Chondrocyte (in vitro differentiated cells): ENCODE measurements around the gene PLXNA4. TPM values are rescaled to one million over a fixed set of nuclear protein-coding genes. Genes with fewer than 3 reads are reported as not detected.

Source experiments
- DNase-seq: peaks from one replicate; pipeline ENCODE4 v3.0.0; 2021; ENCODE audit warnings: mixed read lengths, low spot score
- H3K27ac Mint-ChIP-seq: one replicate; pipeline ENCODE4 v1.8.0; 2021; ENCODE audit warnings: mild to moderate bottlenecking, moderate library complexity, mixed read lengths; ENCODE audit not compliant: unreplicated experiment
- H3K27me3 Mint-ChIP-seq: 2 replicates; pipeline ENCODE4 v1.8.0; 2021; ENCODE audit warnings: low read depth, mixed read lengths
- H3K36me3 Mint-ChIP-seq: 2 replicates; pipeline ENCODE4 v1.8.0; 2021; ENCODE audit warnings: low read depth, mixed read lengths
- H3K4me1 Mint-ChIP-seq: 2 replicates; pipeline ENCODE4 v1.8.0; 2021; ENCODE audit warnings: low read depth, mild to moderate bottlenecking, mixed read lengths
- H3K4me3 Mint-ChIP-seq: one replicate; pipeline ENCODE4 v1.8.0; 2021; ENCODE audit warnings: mild to moderate bottlenecking, moderate library complexity, mixed read lengths; ENCODE audit not compliant: unreplicated experiment
- H3K9me3 Mint-ChIP-seq: 2 replicates; pipeline ENCODE4 v1.8.0; 2021; ENCODE audit warnings: low read depth, mixed read lengths
- total RNA-seq: library from RNA; stranded (reverse); gene quantifications from 3 replicates; pipeline ENCODE4 v1.2.1, GENCODE V29; 2021
- TF ChIP-seq, protein P1 (sequence below): fragments of 200-600 bp; sonication (generic); IDR thresholded peaks from 2 replicates; pipeline ENCODE4 v1.5.0; 2021; ENCODE audit warnings: antibody characterized with exemption, mild to moderate bottlenecking, moderate library complexity

PLXNA4 gene
- total RNA-seq, 1 donor from 2014 or later = 11.3 TPM

DNA sequence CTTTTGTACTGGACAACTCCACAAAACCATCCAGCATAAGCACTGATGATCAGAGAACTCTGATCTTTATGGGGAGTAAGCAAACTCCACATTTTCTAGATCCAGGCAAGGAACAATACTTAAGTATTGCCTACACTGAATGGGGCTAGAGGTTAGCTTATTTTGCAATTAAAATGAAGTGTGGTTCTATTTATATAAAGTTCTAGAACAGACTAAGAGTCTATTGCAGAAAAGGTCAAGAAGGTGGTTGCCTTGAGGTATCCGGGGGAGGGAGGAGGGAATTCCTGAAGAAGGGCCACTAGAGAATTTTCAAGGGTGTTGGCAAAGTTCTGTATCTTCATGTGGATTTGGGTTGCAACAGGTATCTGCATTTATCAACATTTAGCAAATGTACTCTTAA lies 477.9 kb downstream of the PLXNA4 start:
- Mint-ChIP-seq H3K4me3 (no peak overlapping the region), H3K9me3 (no peaks in the 10 kb centered on the region), H3K27ac (no peak overlapping the region), H3K36me3 (no peaks in the 10 kb centered on the region), H3K4me1 (no peaks in the 10 kb centered on the region), H3K27me3 (peaks cover 14% of the 10 kb centered on the region)
- DNase-seq = no peak
- TF ChIP-seq, protein P1, sequence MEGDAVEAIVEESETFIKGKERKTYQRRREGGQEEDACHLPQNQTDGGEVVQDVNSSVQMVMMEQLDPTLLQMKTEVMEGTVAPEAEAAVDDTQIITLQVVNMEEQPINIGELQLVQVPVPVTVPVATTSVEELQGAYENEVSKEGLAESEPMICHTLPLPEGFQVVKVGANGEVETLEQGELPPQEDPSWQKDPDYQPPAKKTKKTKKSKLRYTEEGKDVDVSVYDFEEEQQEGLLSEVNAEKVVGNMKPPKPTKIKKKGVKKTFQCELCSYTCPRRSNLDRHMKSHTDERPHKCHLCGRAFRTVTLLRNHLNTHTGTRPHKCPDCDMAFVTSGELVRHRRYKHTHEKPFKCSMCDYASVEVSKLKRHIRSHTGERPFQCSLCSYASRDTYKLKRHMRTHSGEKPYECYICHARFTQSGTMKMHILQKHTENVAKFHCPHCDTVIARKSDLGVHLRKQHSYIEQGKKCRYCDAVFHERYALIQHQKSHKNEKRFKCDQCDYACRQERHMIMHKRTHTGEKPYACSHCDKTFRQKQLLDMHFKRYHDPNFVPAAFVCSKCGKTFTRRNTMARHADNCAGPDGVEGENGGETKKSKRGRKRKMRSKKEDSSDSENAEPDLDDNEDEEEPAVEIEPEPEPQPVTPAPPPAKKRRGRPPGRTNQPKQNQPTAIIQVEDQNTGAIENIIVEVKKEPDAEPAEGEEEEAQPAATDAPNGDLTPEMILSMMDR = no peak

GRCh38 chr7:132097550-132098134 lies 478.6 kb downstream of the PLXNA4 start:
- Mint-ChIP-seq H3K4me3 (no peak overlapping the region), H3K36me3 (no peaks in the 10 kb centered on the region), H3K27me3 (peaks cover 15% of the 10 kb centered on the region), H3K4me1 (no peaks in the 10 kb centered on the region), H3K27ac (no peak overlapping the region), H3K9me3 (no peaks in the 10 kb centered on the region)
- peak; percentile 12 for DNase-seq
- TF ChIP-seq, protein P1 = no peak

DNA sequence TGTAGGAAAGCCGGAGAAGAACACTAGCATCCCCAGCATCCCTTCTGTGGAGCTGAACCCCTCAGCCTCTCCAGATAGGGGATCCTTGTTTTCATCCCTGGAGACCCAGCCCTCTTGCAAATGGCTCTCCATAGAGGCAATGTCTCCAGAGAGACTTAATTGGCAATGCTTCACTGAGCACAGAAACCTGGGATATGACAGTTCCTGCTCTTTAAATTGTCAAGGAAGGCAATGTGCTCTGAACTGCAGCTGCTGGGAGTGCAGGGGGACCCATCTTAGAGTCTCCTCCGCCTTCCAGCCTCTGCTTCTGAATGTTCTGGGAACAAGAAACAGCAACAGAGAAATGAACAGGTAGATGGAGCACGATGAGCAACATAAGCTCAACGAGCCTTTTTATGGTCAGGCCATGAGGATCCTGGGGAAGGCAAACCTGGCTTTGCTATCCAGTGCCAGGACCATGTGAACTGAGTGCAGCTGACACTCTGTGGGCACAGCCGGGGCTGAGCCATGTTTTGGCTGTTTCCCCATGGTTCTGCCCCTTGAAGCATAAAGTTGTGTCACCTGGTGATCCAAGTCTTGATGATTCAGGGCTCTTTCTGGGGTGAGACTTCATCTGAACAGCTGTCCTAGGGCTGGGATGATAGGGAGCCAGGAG lies 481.0 kb downstream of the PLXNA4 start:
- no peaks in the 10 kb centered on the region for H3K36me3 Mint-ChIP-seq
- TF ChIP-seq, protein P1 = no peak
- no peaks in the 10 kb centered on the region for H3K4me1 Mint-ChIP-seq
- no peak overlapping the region for H3K4me3 Mint-ChIP-seq
- DNase-seq = peak; percentile 24
- no peak overlapping the region for H3K27ac Mint-ChIP-seq
- H3K9me3 Mint-ChIP-seq = no peaks in the 10 kb centered on the region
- peaks cover 17% of the 10 kb centered on the region for H3K27me3 Mint-ChIP-seq

GRCh38 chr7:132092106-132092505 lies 484.2 kb downstream of the PLXNA4 start:
- H3K9me3 Mint-ChIP-seq = no peaks in the 10 kb centered on the region
- H3K36me3 Mint-ChIP-seq = no peaks in the 10 kb centered on the region
- H3K4me3 Mint-ChIP-seq = no peak overlapping the region
- H3K27me3 Mint-ChIP-seq = peaks cover 14% of the 10 kb centered on the region
- TF ChIP-seq, protein P1 = no peak
- peak; percentile 50 for DNase-seq
- H3K27ac Mint-ChIP-seq = no peak overlapping the region
- no peaks in the 10 kb centered on the region for H3K4me1 Mint-ChIP-seq

- H3K27me3 Mint-ChIP-seq = peaks cover 14% of the 10 kb centered on the region
- no peaks in the 10 kb centered on the region for H3K4me1 Mint-ChIP-seq
- TF ChIP-seq, protein P1 = no peak
These were observed 484.6 kb downstream of the PLXNA4 start for GRCh38 chr7:132091706-132092105.

More at GRCh38 chr7:132091706-132092105, 484.6 kb downstream of the PLXNA4 start:
- Mint-ChIP-seq H3K27ac (no peak overlapping the region), H3K4me3 (no peak overlapping the region), H3K9me3 (no peaks in the 10 kb centered on the region), H3K36me3 (no peaks in the 10 kb centered on the region)
- no peak for DNase-seq
